GM19455 (cell line): ENCODE results near the gene WDR59.
"Not testable (repeated sequence)": the region's sequence is repeated elsewhere in the genome, so short reads cannot be mapped to it uniquely, and the experiment has no call there.

Experiments
- ATAC-seq: cut with Tn5 transposase; IDR thresholded peaks from one replicate; pipeline ENCODE4 v1.9.1; 2021; ENCODE audit not compliant: unreplicated experiment

The WDR59 gene

GRCh38 chr16:75013123-75013522, 28.2 kb upstream of the WDR59 start:
- ATAC-seq, result not testable (repeated sequence)

- peak; percentile 26 for ATAC-seq
Observed at GRCh38 chr16:75012380-75013081, 27.6 kb upstream of the WDR59 start.

DNA sequence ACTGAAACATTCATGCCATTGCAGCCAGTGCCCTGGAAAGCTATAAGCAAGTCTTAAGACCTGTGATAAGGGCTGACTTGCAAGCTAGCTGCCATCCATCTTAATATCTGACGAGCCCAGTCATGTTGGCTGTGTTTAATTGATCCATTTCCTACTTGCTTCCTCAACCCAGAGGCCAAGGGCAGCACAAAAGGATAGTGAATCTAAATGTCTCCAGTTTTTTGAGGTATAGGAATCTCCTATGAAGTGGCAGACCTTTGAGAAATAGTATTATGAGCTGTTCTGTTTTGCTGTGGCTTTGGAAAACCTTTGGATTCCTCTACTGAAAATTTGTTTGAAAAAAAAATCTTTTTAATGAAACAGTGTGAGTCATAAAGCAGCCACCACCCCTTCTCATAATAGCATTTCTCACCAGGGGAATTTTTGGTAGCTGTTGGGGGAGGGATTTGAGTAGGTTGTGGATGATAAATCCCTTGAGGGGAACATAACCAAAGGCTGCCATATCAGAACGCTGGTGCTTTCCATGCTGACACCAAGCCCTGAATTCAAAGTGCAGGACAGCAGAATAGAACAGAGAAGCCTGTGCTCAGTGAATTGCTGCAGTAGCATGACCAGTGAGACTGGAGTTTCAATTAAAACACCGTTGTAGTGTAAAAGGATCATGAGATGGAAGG, 26.8 kb upstream of the WDR59 start:
- peak; percentile 52 for ATAC-seq

- no peak for ATAC-seq
Observed at GRCh38 chr16:75010427-75010826, 25.5 kb upstream of the WDR59 start.

- no peak for ATAC-seq
Observed at GRCh38 chr16:75007443-75007842, 22.5 kb upstream of the WDR59 start.

DNA sequence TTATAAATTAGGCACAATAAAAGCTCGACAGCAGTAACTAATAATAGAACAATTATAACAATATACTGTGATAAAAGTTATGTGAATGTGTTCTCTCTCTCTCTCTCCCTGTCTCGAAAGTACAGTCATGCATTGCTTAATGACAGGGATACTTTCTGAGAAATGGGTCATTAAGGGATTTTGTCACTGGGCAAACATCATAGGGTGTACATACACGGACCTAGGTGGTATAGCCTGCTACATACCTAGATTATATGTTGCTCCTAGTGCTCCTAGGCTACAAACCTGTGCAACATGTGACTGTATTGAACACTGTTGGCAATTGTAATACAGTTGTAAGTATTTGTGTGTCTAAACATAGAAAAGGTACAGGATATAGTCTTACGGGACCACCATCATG, 20.8 kb upstream of the WDR59 start:
- ATAC-seq, result no peak

DNA sequence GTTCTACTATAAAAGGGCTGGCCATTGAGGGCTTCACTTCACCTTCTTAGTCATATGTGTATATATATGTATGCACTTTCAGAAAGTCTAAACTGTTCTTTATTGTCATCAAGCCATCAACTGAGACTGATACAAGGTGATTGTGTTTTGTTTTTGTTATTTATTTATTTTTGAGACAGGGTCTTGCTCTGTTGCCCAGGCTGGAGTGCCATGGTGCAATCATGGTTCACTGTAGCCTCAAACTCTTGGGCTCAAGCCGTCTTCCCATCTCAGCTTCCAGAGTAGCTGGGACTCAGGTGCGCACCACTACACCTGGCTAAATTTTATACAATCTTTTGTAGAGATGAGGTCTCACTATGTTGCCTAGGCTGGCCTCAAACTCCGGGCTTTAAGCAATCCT, 19.5 kb upstream of the WDR59 start:
- no peak for ATAC-seq

DNA sequence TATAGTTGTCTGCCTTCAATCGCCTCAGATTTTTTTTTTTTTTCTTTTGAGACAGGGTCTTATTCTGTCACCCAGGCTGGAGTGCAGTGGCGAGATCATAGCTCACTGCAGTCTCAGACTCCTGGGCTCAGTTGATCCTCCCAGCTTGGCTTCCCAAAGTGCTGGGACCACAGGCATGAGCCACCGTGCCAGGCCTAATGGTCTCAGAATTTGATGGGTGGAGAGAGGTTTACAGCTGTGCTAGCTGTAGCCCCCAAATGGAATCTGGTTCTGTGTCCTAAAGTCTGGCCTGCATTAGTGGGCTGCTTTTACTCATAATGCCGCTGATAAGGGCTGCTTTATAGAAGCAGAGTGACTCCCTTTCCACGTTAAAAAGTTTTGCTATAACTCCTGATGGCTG, 19.0 kb upstream of the WDR59 start:
- no peak for ATAC-seq

- no peak for ATAC-seq
Observed at GRCh38 chr16:75002474-75002873, 17.6 kb upstream of the WDR59 start.

GRCh38 chr16:75000481-75001081, 15.7 kb upstream of the WDR59 start:
- no peak for ATAC-seq

DNA sequence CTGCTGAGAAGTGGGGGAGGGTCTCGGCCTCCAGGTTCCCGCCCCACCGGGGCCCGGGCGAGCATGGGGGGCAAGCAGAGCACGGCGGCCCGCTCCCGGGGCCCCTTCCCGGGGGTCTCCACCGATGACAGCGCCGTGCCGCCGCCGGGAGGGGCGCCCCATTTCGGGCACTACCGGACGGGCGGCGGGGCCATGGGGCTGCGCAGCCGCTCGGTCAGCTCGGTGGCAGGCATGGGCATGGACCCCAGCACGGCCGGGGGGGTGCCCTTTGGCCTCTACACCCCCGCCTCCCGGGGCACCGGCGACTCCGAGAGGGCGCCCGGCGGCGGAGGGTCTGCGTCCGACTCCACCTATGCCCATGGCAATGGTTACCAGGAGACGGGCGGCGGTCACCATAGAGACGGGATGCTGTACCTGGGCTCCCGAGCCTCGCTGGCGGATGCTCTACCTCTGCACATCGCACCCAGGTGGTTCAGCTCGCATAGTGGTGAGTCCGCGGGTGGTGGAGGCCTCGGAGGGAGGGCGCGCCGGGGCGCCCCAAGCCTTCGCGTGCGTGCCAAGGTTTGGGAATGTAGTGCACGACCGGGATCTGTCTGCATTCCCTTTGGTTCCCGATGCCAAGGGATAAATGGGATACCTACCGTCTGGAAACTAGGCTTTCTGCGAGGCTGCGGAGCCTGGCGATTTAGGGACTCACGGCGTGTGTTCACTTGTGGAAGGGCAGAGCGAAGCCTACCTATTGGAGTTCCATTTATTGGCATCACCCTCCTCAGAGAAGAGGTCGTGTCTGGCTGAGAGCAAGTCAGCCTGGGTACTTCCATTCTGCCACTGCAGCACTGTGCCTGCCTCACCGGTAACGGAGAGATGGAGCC, 14.9 kb upstream of the WDR59 start:
- peak; percentile 37 for ATAC-seq

GRCh38 chr16:74999219-74999608, 14.3 kb upstream of the WDR59 start:
- peak; percentile 38 for ATAC-seq

- ATAC-seq, result peak; percentile 71
Observed at GRCh38 chr16:74998481-74999218, 13.7 kb upstream of the WDR59 start, which contains the start of gene ZNRF1. ZNRF1 (plus strand) TSS chr16:74999024; CDS start chr16:74999672, 648 bp downstream.

- ATAC-seq, result no peak
Observed at GRCh38 chr16:74997042-74997491, 12.1 kb upstream of the WDR59 start.

GRCh38 chr16:74995986-74996385, 11.1 kb upstream of the WDR59 start:
- ATAC-seq, result no peak

DNA sequence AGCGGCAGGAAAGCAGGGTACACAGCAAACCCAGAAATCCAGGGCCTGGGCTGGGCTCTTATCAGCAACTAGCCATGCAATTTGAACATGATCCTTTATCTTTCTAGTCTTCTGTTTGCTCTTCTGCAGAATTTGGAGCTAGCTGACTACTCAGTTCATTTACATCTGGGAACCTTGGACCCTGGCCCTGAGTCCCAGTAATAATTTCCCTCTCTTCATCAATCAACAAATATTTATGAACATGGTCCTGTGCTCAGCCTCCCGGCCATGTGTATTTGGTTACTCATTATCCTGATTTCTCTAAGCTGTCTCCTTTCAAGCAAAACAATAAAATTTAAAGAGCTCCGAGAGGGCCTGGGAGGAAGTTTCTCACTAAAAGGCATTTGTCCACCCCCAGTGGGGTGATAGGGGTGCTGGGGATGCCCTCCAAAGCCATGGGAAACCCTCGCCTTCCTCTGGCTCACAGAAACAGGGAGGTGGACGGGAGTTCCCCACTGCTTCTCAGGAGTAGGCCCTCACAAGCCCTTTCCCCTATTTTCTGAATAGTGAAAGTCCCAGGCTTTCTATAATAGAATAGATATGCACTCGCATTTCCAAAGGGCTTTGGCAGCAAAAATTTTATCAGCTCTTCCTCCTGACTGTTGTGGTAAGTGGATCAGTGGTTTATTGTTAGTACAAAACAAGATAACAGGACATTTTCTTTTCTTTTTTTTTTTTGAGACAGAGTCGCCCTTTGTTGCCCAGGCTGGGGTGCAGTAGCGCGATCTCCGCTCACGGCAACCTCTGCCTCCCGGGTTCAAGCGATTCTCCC, 6.9 kb upstream of the WDR59 start:
- ATAC-seq, result no peak

GRCh38 chr16:74991268-74991592, 6.3 kb upstream of the WDR59 start:
- no peak for ATAC-seq

GRCh38 chr16:74990832-74991231, 5.9 kb upstream of the WDR59 start:
- no peak for ATAC-seq

GRCh38 chr16:74989864-74990263, 4.9 kb upstream of the WDR59 start:
- not testable (repeated sequence) for ATAC-seq
